DND-41 (cell line): ENCODE data around the gene SLC25A25.
"Not testable (repeated sequence)": the region's sequence is repeated elsewhere in the genome, so short reads cannot be mapped to it uniquely, and the experiment has no call there.

ENCODE experiments used
- ATAC-seq: fragments of 200-7000 bp; cut with Tn5 transposase; 3 replicates; pipeline ENCODE4 v1.9.1; 2021; ENCODE audit warnings: low read depth; ENCODE audit not compliant: insufficient read depth
- DNase-seq: peaks from one replicate; pipeline ENCODE4 v3.0.0-alpha.2; 2020
- H2AFZ ChIP-seq: 2 replicates; pipeline ENCODE4 v1.6.0; 2012; ENCODE audit warnings: low read depth, low read length
- H3K27ac ChIP-seq: 2 replicates; pipeline ENCODE4 v1.5.1; 2012; ENCODE audit warnings: low read length, inconsistent platforms
- H3K27me3 ChIP-seq: fragments of 200-600 bp; sonication (generic); 2 replicates; pipeline ENCODE4 v1.6.0; 2012; ENCODE audit warnings: low read length, mild to moderate bottlenecking, inconsistent platforms; ENCODE audit not compliant: insufficient read depth, poor library complexity
- H3K36me3 ChIP-seq: 2 replicates; pipeline ENCODE4 v1.5.1; 2012; ENCODE audit warnings: low read length, inconsistent platforms; ENCODE audit not compliant: insufficient read depth
- H3K4me1 ChIP-seq: 2 replicates; pipeline ENCODE4 v1.5.1; 2012; ENCODE audit warnings: mild to moderate bottlenecking, low read length; ENCODE audit not compliant: insufficient read depth
- H3K4me2 ChIP-seq: 2 replicates; pipeline ENCODE4 v1.6.0; 2012; ENCODE audit warnings: mild to moderate bottlenecking, moderate library complexity, low read length, inconsistent platforms; ENCODE audit not compliant: insufficient read depth
- H3K4me3 ChIP-seq, 2 experiments: fragments of 200-600 bp in 1 of 2; shearing (Covaris generic) in 1 of 2; 2 replicates each; pipeline ENCODE4 v1.5.1; 2012 to 2016; ENCODE audit warnings: inconsistent platforms in 2 of 2, low read length in 2 of 2, mild to moderate bottlenecking in 2 of 2, low read depth in 1 of 2, moderate library complexity in 1 of 2
- H3K79me2 ChIP-seq: 2 replicates; pipeline ENCODE4 v1.6.0; 2012; ENCODE audit warnings: low read length, inconsistent platforms; ENCODE audit not compliant: insufficient read depth
- H3K9ac ChIP-seq: 2 replicates; pipeline ENCODE4 v1.6.0; 2012; ENCODE audit warnings: low read depth, mild to moderate bottlenecking, inconsistent platforms, low read length, moderate library complexity
- H3K9me3 ChIP-seq: 2 replicates; pipeline ENCODE4 v1.5.1; 2012; ENCODE audit warnings: low read length, moderate library complexity, mild to moderate bottlenecking, inconsistent platforms; ENCODE audit not compliant: insufficient read depth, severe bottlenecking
- H4K20me1 ChIP-seq: 2 replicates; pipeline ENCODE4 v1.6.0; 2012; ENCODE audit warnings: low read length; ENCODE audit not compliant: insufficient read depth
- EZH2 ChIP-seq: IDR thresholded peaks from 3 replicates; pipeline ENCODE4 v1.6.1; 2012; ENCODE audit warnings: borderline replicate concordance, low read depth, mild to moderate bottlenecking, moderate library complexity, low read length, inconsistent platforms; ENCODE audit not compliant: severe bottlenecking
- TF ChIP-seq, protein P1 (sequence below): IDR thresholded peaks from 2 replicates; pipeline ENCODE4 v1.5.1; 2012; ENCODE audit warnings: borderline replicate concordance, low read length, moderate library complexity, mild to moderate bottlenecking; ENCODE audit not compliant: poor library complexity, severe bottlenecking; ENCODE audit errors: extremely low read depth

SLC25A25 gene

DNA sequence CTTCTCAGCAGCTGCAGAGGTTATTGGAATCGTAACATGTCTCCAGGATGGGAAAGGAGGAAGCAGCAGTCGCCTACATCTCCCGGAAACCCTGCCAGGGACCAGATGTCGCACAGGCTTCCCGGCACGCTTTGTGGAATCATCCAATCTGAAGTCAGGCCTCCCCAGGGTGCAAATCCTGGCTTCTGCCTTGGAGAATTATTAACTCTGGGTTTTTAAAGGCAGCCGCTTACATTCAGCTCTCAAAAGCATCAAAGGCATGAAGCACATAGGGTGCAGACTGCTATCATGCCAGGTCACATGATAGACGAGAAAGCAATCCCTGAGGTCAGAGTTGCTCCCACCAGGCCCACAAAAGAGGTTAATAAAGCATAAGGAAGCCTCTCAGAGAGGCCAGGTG is 64.1 kb downstream of the SLC25A25 start:
- not testable (repeated sequence) for H3K9ac ChIP-seq, H3K79me2 ChIP-seq, H3K27me3 ChIP-seq, H3K27ac ChIP-seq, H3K4me3 ChIP-seq, ATAC-seq, H2AFZ ChIP-seq, H3K9me3 ChIP-seq, H3K4me2 ChIP-seq, DNase-seq, H4K20me1 ChIP-seq, H3K36me3 ChIP-seq, H3K4me1 ChIP-seq

DNA sequence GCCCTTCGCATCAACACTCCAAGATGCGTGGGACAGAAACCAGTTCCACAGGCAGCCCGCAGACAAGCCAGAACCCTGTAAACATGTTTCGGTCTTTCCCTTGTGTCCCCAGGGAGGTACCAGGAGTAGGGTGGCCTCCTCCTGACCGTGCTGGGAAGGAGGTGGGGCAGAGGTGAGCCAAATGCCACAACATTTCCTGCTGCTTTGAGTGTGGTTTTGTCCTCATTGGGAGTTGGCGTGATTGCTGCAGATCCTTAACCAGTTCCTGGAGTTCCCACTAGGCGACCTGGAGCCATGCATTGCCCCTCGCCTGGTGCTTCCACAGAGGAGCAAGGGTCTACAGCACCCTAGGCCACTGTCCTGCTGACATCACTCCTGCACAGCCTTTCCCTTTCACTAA is 67.5 kb downstream of the SLC25A25 start:
- not testable (repeated sequence) for H3K27me3 ChIP-seq, DNase-seq, H3K4me1 ChIP-seq, H4K20me1 ChIP-seq, H3K27ac ChIP-seq, H2AFZ ChIP-seq, H3K79me2 ChIP-seq, H3K4me2 ChIP-seq, ATAC-seq, H3K9ac ChIP-seq, H3K4me3 ChIP-seq, H3K9me3 ChIP-seq, H3K36me3 ChIP-seq

DNA sequence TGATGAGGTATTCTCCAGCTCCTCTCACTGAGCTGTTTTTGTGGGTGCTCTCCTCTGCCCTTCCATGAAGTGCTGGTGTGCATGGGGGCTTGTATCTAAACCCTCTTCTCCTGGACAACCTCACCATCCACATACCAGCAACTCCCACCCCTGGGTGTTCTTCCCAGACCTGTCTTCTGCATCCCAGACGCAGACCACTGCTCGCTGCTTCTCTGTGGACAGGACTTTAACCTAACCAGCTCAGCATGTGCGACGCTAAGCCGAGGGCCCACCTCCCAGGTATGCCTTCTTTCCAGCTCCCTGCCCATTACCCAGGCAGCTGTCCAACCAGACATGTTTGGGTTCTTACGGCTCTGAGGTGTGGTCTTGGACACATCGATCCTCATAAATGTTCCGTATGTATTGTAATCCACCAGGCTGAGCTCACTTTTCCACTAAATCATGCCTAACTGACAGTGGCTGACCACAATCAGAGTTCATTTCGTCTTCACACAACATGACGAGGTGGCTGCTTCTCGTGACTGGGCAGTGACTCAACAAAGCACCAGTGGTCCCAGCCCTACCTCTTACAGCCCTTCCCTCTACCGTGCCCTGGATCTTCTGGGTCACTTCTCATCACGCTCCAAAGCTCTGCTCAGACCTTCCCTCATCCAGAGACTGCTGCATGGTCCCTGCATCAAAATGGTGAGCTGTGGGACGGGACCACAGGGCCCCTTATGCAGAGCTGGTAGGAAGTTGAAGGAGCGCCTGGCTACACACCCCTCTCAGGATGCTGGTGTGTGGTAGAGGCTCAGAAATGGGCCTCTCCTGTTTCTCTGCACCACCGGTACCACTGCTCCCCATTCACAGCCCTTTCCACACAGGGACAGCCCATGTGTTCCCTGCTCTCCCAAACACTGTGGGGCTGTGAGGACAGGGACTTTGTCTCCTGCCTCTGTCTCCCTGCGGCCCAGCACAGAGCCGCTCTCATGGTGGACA is 69.1 kb downstream of the SLC25A25 start:
- Histone ChIP-seq H3K79me2 (no peaks in the 10 kb centered on the region), H3K9me3 (no peaks in the 10 kb centered on the region), H4K20me1 (no peaks in the 10 kb centered on the region), H3K9ac (no peak overlapping the region), H3K4me2 (no peak overlapping the region), H3K27ac (no peak overlapping the region), H3K4me3 (no peak overlapping the region), H3K4me1 (peaks cover 3% of the 10 kb centered on the region; the same call in 1 of the 2 replicates), H3K36me3 (no peaks in the 10 kb centered on the region), H3K27me3 (no peaks in the 10 kb centered on the region), H2AFZ (no peak overlapping the region)
- no peak for TF ChIP-seq EZH2
- TF ChIP-seq, protein P1, sequence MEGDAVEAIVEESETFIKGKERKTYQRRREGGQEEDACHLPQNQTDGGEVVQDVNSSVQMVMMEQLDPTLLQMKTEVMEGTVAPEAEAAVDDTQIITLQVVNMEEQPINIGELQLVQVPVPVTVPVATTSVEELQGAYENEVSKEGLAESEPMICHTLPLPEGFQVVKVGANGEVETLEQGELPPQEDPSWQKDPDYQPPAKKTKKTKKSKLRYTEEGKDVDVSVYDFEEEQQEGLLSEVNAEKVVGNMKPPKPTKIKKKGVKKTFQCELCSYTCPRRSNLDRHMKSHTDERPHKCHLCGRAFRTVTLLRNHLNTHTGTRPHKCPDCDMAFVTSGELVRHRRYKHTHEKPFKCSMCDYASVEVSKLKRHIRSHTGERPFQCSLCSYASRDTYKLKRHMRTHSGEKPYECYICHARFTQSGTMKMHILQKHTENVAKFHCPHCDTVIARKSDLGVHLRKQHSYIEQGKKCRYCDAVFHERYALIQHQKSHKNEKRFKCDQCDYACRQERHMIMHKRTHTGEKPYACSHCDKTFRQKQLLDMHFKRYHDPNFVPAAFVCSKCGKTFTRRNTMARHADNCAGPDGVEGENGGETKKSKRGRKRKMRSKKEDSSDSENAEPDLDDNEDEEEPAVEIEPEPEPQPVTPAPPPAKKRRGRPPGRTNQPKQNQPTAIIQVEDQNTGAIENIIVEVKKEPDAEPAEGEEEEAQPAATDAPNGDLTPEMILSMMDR = no peak
- no peak for ATAC-seq
- no peak for DNase-seq

DNA sequence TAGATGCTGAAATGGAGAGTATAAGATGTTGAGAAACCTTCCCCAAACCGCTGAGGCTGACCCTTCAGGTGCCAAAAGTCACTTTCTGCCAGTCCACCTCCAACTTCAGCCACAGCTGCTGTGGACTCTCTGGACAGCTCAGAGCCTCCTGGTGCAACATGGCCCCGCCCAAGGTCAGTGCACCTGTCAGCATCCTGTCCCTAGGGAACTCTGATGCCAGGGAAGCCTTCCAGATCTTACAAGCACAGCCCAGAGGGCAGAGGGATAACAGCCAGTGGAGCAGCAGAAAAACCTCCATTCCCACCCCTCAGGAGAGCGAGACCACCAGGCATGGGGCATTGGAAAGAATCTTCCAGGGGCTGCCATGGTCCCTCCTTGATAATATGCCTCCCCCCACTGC is 70.0 kb downstream of the SLC25A25 start:
- ATAC-seq = no peak
- TF ChIP-seq EZH2 = no peak
- TF ChIP-seq, protein P1 = no peak

More for the DNA sequence above, 70.0 kb downstream of the SLC25A25 start:
- Histone ChIP-seq H3K79me2 (no peaks in the 10 kb centered on the region), H4K20me1 (no peaks in the 10 kb centered on the region), H3K4me3 (no peak overlapping the region), H3K9me3 (no peaks in the 10 kb centered on the region), H3K36me3 (no peaks in the 10 kb centered on the region), H3K9ac (no peak overlapping the region), H3K4me2 (no peak overlapping the region), H3K27ac (no peak overlapping the region), H3K4me1 (peaks cover 4% of the 10 kb centered on the region; the same call in 1 of the 2 replicates), H3K27me3 (no peaks in the 10 kb centered on the region), H2AFZ (no peak overlapping the region)
- no peak for DNase-seq
